SU-DHL-6 (cell line): ENCODE data around the gene CEP350.

Experiments used
- H2AFZ ChIP-seq: fragments of 200-600 bp; sonication (generic); 2 replicates; pipeline ENCODE4 v1.6.1; 2014; ENCODE audit warnings: low read depth, mild to moderate bottlenecking, moderate library complexity, mixed read lengths, antibody characterized with exemption, low read length; ENCODE audit not compliant: severe bottlenecking
- H3F3A ChIP-seq: fragments of 200-600 bp; shearing (Covaris generic); 2 replicates; pipeline ENCODE4 v1.6.0; 2016; ENCODE audit warnings: antibody characterized with exemption, mild to moderate bottlenecking; ENCODE audit not compliant: insufficient read depth
- H3K27ac ChIP-seq: fragments of 200-600 bp; sonication (generic); 2 replicates; pipeline ENCODE4 v1.5.1; 2016; ENCODE audit warnings: low read depth, mild to moderate bottlenecking, low read length, moderate library complexity, mixed read lengths
- H3K27me3 ChIP-seq: fragments of 200-600 bp; sonication (generic), shearing (Covaris generic); 2 replicates; pipeline ENCODE4 v1.6.0; 2014; ENCODE audit warnings: mild to moderate bottlenecking, low read length
- H3K36me3 ChIP-seq: fragments of 200-600 bp; sonication (generic); 2 replicates; pipeline ENCODE4 v1.6.1; 2014; ENCODE audit warnings: mild to moderate bottlenecking, low read length, mixed read lengths
- H3K4me2 ChIP-seq: fragments of 300-600, 200-600 bp; shearing (Covaris generic), sonication (generic); 2 replicates; pipeline ENCODE4 v1.6.0; 2014; ENCODE audit warnings: low read length, low read depth, mild to moderate bottlenecking; ENCODE audit not compliant: poor library complexity, severe bottlenecking
- H3K4me3 ChIP-seq: fragments of 200-600 bp; sonication (generic); 2 replicates; pipeline ENCODE4 v1.5.1; 2014; ENCODE audit warnings: antibody characterized with exemption, low read length, mild to moderate bottlenecking, mixed read lengths; ENCODE audit not compliant: insufficient read depth, poor library complexity, severe bottlenecking
- H3K79me2 ChIP-seq: fragments of 200-600 bp; sonication (generic); 2 replicates; pipeline ENCODE4 v1.6.1; 2014; ENCODE audit warnings: mild to moderate bottlenecking, low read length, moderate library complexity; ENCODE audit not compliant: insufficient read depth
- H3K9ac ChIP-seq: fragments of 200-600 bp; sonication (generic); 2 replicates; pipeline ENCODE4 v1.7.0; 2014; ENCODE audit warnings: mild to moderate bottlenecking, low read length
- H3K9me2 ChIP-seq: fragments of 200-600 bp; sonication (generic); replicated peaks from 2 replicates; pipeline ENCODE4 v1.6.1; 2014; ENCODE audit warnings: low read length; ENCODE audit not compliant: insufficient read depth
- H3K9me3 ChIP-seq: fragments of 200-600 bp; sonication (generic); 2 replicates; pipeline ENCODE4 v1.6.1; 2014; ENCODE audit warnings: low read length, mixed read lengths; ENCODE audit not compliant: insufficient read depth
- H4K20me1 ChIP-seq: fragments of 200-600 bp; sonication (generic); 2 replicates; pipeline ENCODE4 v1.6.1; 2014; ENCODE audit warnings: low read depth, mild to moderate bottlenecking, antibody characterized with exemption, low read length, moderate library complexity, mixed read lengths
- CTCF ChIP-seq: fragments of 200-600 bp; sonication (generic); IDR thresholded peaks from one replicate; pipeline ENCODE4 v1.5.1; 2017; ENCODE audit warnings: antibody characterized with exemption, mild to moderate bottlenecking, low read length, moderate library complexity; ENCODE audit not compliant: insufficient read depth, poor library complexity, severe bottlenecking
- EZH2phosphoT487 ChIP-seq: fragments of 200-600 bp; sonication (generic), shearing (Covaris generic); conservative IDR thresholded peaks from 2 replicates; pipeline ENCODE4 v1.6.1; 2018; ENCODE audit warnings: mild to moderate bottlenecking, antibody characterized with exemption, low read length, moderate library complexity, mixed read lengths

CEP350 gene

GRCh38 chr1:180033390-180033789, 78.8 kb downstream of the CEP350 start:
- Histone ChIP-seq H3K9me2 (no peaks in the 10 kb centered on the region), H3K4me3 (no peak overlapping the region), H3K9me3 (no peaks in the 10 kb centered on the region), H3K4me2 (no peak overlapping the region), H3F3A (no peaks in the 10 kb centered on the region; the same call in 1 of the 2 replicates), H3K9ac (no peak overlapping the region), H3K27ac (no peak overlapping the region), H3K27me3 (no peaks in the 10 kb centered on the region), H4K20me1 (no peaks in the 10 kb centered on the region), H2AFZ (no peak overlapping the region), H3K36me3 (peaks cover 64% of the 10 kb centered on the region), H3K79me2 (no peaks in the 10 kb centered on the region)
- TF ChIP-seq CTCF (no peak), EZH2phosphoT487 (no peak)

- Histone ChIP-seq H3K9me2 (no peaks in the 10 kb centered on the region), H3K4me2 (no peak overlapping the region), H3K27ac (no peak overlapping the region)
Measured at GRCh38 chr1:180040034-180040433, 85.4 kb downstream of the CEP350 start.

GRCh38 chr1:180041582-180041981, 87.0 kb downstream of the CEP350 start:
- no peak overlapping the region for H3K27ac ChIP-seq
- TF ChIP-seq EZH2phosphoT487 (no peak), CTCF (no peak)

More at GRCh38 chr1:180040034-180040433, 85.4 kb downstream of the CEP350 start:
- Histone ChIP-seq H2AFZ (no peak overlapping the region), H3K36me3 (peaks cover 55% of the 10 kb centered on the region), H3K4me3 (no peak overlapping the region), H3K9ac (no peak overlapping the region), H3K79me2 (no peaks in the 10 kb centered on the region), H3F3A (no peaks in the 10 kb centered on the region), H4K20me1 (no peaks in the 10 kb centered on the region), H3K27me3 (no peaks in the 10 kb centered on the region), H3K9me3 (no peaks in the 10 kb centered on the region)
- TF ChIP-seq EZH2phosphoT487 (no peak), CTCF (no peak)

More at GRCh38 chr1:180041582-180041981, 87.0 kb downstream of the CEP350 start:
- H2AFZ ChIP-seq: no peak overlapping the region
- H3F3A ChIP-seq: no peaks in the 10 kb centered on the region
- no peak overlapping the region for H3K4me3 ChIP-seq
- no peaks in the 10 kb centered on the region for H3K9me2 ChIP-seq
- no peak overlapping the region for H3K9ac ChIP-seq
- H3K4me2 ChIP-seq: no peak overlapping the region
- H3K36me3 ChIP-seq: peaks cover 47% of the 10 kb centered on the region
- no peaks in the 10 kb centered on the region for H3K79me2 ChIP-seq
- H3K9me3 ChIP-seq: no peaks in the 10 kb centered on the region
- no peaks in the 10 kb centered on the region for H4K20me1 ChIP-seq
- no peaks in the 10 kb centered on the region for H3K27me3 ChIP-seq
